ENCODE measurements around the gene POLR1A. TPM values are rescaled to one million over a fixed set of nuclear protein-coding genes. Genes with fewer than 3 reads are reported as not detected.
A peak's percentile ranks its signal among the peaks of the same experiment; 100 is the strongest.

Gene POLR1A
- total and polyA plus RNA-seq, 2 of the 13 experiments (the other 11 are each of a cell fraction or from before 2014, with no cell fraction given), result 7.2 to 39.9 TPM

DNA sequence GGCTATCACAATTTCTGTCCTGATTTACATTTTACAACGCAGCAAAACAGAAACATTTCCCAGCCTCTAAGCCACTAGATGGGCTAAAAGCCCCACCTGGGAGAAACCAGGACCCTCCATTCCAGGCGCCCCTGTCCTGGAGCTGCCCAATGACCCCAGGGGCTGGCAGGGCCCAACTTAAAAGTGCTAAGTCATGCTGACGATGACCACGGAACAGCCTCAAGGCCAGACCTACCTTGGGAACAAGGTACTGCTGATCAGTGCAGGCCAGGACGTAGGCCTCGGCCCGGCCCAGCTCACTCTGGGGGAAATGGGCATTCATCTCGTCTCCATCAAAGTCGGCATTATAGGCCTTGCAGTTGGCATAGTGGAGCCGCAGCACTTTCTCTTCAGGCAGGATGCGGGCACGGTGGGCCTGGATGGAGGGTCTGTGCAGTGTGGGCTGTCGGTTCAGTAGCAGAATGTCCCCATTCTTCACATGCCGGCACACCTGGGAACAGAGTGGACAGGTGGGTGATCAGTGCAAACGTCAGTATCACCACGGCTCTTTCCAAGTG, 35.8 kb downstream of the POLR1A start:
- WGBS (ENCODE audit: low lambda C conversion rate), result 95% methylated on average over 15 of the region's 16 CpGs
- H3K36me3 ChIP-seq (replicated peaks in 1 of 2; ENCODE audit: control insufficient read depth in 1 of 2, insufficient read depth in 2 of 2, low read length in 2 of 2), result peaks cover 48 to 95% of the 10 kb centered on the region in 2 experiments

More for the DNA sequence above, 35.8 kb downstream of the POLR1A start:
- DNase-seq (ENCODE audit: low spot score) (no peak), ATAC-seq (no peak), FAIRE-seq (no peak)
- Histone ChIP-seq H3K9me3 (ENCODE audit: low read length) (no peaks in the 10 kb centered on the region), H3K27ac (ENCODE audit: extremely low read length, insufficient read depth, low read length) (no peak overlapping the region), H3K4me2 (ENCODE audit: low read depth, low read length) (no peak overlapping the region), H3K9ac (ENCODE audit: insufficient read depth, low read depth, low read length) (no peak overlapping the region), H2AFZ (ENCODE audit: low read length) (no peak overlapping the region), H3K4me3 (replicated peaks in 1 of 3; ENCODE audit: insufficient read depth in 1 of 3, low read depth in 2 of 3, low read length in 3 of 3) (no peak overlapping the region), H3K27me3 (ENCODE audit: control insufficient read depth in 1 of 2, insufficient read depth in 2 of 2, low read length in 2 of 2) (no peaks in the 10 kb centered on the region), H4K20me1 (ENCODE audit: insufficient read depth, low read length) (no peaks in the 10 kb centered on the region), H3K79me2 (ENCODE audit: insufficient read depth, low read length) (no peaks in the 10 kb centered on the region), H3K4me1 (ENCODE audit: insufficient read depth, low read length) (no peaks in the 10 kb centered on the region)
- CTCF ChIA-PET (ENCODE audit: low intra/inter-chr PET ratio, low total read pairs), result no interaction called here
- intact Hi-C loops (cut with micrococcal nuclease; ENCODE audit: unreplicated experiment) (no loop called here), in situ Hi-C loops (cut with HindIII; ENCODE audit: extremely low pct_ligation_motif_present, low pct_unique_long_range_greater_than_20kb) (loop anchor here (10.0 kb wide), 1 partner anchor 335 kb away; no protein-coding TSS in a partner anchor)
- POLR2A ChIA-PET, result no interaction called here
- TF ChIP-seq, protein P1, sequence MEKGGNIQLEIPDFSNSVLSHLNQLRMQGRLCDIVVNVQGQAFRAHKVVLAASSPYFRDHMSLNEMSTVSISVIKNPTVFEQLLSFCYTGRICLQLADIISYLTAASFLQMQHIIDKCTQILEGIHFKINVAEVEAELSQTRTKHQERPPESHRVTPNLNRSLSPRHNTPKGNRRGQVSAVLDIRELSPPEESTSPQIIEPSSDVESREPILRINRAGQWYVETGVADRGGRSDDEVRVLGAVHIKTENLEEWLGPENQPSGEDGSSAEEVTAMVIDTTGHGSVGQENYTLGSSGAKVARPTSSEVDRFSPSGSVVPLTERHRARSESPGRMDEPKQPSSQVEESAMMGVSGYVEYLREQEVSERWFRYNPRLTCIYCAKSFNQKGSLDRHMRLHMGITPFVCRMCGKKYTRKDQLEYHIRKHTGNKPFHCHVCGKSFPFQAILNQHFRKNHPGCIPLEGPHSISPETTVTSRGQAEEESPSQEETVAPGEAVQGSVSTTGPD (CRISPR knock-in tag; IDR thresholded peaks at IDR 0.05), result no peak
- TF ChIP-seq ZNF253 (CRISPR knock-in tag; IDR thresholded peaks at IDR 0.05; ENCODE audit: borderline replicate concordance) (peak; percentile 25; the same call in 1 of the 2 replicates), NFE2L2 (IDR thresholded peaks at IDR 0.05; ENCODE audit: low read length) (peak; percentile 54; the same call in 1 of the 2 replicates)
- TF ChIP-seq, protein P2, sequence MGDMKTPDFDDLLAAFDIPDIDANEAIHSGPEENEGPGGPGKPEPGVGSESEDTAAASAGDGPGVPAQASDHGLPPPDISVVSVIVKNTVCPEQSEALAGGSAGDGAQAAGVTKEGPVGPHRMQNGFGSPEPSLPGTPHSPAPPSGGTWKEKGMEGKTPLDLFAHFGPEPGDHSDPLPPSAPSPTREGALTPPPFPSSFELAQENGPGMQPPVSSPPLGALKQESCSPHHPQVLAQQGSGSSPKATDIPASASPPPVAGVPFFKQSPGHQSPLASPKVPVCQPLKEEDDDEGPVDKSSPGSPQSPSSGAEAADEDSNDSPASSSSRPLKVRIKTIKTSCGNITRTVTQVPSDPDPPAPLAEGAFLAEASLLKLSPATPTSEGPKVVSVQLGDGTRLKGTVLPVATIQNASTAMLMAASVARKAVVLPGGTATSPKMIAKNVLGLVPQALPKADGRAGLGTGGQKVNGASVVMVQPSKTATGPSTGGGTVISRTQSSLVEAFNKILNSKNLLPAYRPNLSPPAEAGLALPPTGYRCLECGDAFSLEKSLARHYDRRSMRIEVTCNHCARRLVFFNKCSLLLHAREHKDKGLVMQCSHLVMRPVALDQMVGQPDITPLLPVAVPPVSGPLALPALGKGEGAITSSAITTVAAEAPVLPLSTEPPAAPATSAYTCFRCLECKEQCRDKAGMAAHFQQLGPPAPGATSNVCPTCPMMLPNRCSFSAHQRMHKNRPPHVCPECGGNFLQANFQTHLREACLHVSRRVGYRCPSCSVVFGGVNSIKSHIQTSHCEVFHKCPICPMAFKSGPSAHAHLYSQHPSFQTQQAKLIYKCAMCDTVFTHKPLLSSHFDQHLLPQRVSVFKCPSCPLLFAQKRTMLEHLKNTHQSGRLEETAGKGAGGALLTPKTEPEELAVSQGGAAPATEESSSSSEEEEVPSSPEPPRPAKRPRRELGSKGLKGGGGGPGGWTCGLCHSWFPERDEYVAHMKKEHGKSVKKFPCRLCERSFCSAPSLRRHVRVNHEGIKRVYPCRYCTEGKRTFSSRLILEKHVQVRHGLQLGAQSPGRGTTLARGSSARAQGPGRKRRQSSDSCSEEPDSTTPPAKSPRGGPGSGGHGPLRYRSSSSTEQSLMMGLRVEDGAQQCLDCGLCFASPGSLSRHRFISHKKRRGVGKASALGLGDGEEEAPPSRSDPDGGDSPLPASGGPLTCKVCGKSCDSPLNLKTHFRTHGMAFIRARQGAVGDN (CRISPR knock-in tag; IDR thresholded peaks at IDR 0.05), result peak; percentile 23; the same call in 1 of the 2 replicates
- BruUV-seq (replicated peaks), result no TSS peak
